CD1c-positive myeloid dendritic cell (primary cell): ENCODE measurements around the gene GSTA4.
"Not testable (repeated sequence)": the region's sequence is repeated elsewhere in the genome, so short reads cannot be mapped to it uniquely, and the experiment has no call there.

Source experiments
- DNase-seq: peaks from one replicate; pipeline ENCODE4 v3.0.0-alpha.2; 2016; ENCODE audit errors: extremely low spot score

The GSTA4 gene

DNA sequence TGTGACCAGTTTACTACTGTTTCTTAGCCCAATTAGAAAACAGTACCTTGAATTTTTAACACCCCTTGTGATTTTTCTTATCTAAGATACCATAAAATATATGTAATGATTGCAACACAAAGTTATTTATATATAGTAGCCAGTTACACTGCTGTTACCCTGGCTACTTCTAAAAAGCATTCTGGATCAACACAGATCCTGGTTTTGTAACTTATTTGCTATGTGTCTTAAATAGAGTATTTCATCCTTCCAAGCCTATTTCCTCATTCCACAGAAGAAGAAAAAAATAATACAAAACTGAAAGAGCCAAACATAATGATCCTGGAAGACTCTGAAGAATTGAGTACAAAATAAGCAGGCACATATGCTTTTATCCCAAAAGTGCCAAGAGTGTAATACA, 19.0 kb upstream of the GSTA4 start:
- no peak for DNase-seq

DNA sequence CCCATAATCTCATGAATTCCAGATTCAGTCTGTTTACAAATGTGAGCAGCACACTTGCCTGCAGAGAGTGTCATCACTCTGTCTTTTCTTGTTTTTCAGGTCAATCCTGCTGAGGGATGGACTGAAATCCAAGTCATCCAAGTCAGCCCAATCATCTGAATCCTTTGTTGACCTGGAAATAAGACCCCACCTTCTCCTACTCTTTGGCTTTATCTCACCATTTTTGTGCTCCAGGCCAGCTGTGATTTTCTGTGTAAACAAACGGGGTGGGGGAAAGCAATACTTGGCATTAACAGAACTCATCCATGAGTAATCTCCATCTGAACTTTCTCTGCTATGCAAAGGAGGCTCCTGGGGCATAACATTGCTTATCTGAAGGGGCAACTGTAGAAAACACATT, 16.9 kb upstream of the GSTA4 start:
- no peak for DNase-seq

DNA sequence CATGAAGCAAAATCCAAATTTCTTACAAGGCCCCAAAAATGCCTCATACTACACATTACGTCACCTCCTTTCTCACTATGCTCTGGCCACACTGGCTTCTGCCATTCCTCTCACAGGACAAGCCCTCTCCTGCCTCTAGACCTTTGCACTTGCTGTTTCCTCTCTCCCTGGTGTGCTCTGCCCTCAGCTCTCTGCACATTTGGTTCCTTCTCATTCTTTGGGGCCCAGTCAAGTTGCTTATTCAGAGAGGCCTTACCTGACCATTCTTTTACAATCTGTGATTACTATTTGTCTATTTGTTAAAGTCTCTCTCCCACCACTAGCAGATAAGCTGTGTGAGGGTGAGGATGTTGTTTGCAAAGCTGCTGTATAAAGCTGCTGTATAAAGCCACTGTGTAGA, 15.4 kb upstream of the GSTA4 start:
- no peak for DNase-seq

DNA sequence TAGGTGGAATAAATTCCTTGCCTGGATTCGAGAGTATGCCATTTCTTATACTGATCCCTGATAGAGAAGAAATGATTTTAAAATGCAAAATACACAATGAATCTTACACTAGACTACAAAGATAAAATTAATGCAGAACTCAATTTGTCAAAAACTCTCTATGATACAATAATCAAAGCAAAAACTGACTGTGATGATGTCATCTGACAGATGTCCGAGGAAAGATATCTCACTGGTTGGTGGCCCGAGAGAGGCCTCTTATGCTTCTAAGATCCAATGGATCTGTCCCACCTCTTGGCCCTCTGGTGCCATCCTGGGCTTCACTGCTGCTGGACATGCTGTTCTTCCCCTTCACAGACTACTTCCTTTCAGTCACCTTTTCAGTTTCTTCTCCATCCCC, 14.4 kb upstream of the GSTA4 start:
- no peak for DNase-seq

DNA sequence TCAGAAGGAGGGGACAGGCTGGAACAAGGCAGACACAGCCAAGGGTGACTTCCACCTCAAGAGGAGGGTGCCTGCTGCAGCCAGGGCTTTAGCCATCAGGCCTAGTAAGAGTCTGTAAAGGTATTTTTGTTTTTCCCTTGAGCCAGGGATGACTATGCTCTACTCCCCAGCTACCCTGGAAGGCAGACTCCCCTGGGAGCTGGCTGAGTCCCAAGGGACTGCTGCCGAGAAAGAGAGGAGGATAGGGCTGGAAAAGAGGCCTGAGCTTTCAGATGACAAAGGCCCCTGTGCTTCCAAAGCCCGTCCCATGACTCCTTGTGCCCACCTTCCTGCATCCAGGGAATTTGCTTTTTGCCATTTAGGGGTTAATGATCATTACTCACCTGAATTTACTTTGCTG, 14.0 kb upstream of the GSTA4 start:
- no peak for DNase-seq

DNA sequence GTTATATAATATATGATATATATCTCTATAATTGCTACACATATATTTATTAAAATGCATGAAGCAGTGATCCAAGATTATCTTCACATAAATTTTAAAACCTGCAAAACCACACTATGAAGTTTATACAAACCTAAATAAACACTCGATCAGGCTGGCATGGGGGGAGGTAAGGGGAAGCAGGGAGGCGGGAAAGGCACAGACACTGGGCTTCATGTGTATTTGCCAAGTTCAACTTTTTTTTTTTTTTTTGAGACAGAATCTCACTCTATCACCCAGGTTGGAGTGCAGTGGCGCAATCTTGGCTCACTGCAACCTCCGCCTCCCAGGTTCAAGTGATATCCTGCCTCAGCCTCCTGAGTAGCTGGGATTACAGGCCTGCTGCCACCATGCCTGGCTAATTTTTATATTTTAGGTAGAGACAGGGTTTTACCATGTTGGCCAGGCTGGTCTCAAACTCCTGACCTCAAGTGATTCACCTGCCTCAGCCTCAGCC, 13.2 kb upstream of the GSTA4 start:
- not testable (repeated sequence) for DNase-seq

DNA sequence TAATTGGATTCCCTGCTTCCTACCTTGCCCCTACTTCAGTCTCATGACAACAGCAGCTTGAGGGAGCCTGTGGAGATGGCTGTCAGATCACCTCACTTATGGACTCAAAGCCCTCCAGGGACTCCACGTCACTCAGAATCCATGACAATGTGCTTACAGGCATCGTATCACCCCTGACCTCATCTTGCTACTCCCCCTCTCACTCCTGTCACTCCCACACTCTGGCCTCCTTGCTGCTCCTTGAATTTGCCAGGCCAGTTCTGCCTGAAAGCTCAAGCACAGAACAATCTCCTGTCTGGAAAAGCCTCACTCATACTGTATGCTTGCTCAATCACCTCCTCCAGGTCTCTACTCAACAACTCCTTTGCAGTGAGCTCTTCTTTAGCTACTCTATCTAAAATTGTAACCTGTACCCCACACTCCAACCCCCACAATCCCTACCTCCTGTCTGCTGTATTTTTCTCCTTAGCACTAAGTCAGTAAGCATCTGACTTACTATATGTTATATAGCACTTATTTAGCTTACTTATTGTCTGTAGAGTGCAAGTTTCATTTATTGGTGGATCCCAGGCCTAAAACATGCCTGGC, 10.7 kb upstream of the GSTA4 start:
- DNase-seq, result no peak

DNA sequence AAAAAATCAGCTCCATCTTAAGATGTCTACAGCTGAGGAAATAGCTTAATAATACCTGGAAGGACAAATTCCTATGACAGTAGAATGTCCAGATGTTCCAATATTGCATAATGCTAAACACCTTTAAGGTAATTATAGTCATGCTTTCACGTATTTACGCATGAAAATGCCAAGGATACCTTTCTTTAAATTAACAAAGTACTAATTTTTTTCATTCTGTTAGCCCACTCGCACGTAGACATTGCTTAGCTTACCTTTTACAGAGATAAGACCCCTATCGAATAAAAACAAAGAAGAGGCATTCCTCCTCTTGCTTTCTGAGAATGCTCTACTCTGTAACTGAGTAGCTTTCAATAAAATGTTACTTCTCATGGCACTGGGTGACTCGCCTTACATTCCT, 4.4 kb upstream of the GSTA4 start:
- DNase-seq, result no peak

DNA sequence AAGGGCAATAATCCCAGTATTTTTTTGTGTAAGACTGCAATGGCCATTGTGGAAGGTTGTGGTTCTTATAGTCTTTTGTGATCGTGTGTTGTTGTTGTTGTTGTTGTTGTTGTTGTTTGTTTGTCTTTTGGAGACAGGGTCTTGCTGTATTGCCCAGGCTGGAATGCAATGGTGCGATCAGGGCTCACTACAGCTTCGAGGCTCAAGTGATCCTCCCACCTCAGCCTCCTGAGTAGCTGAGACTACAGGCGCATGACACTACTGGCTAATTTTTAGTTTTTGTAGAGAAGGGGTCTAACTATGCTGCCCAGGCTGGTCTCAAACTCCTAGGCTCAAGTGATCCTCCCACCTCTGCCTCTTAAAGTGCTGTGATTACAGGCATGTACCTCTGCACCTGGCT, 3.5 kb upstream of the GSTA4 start:
- DNase-seq, result no peak

DNA sequence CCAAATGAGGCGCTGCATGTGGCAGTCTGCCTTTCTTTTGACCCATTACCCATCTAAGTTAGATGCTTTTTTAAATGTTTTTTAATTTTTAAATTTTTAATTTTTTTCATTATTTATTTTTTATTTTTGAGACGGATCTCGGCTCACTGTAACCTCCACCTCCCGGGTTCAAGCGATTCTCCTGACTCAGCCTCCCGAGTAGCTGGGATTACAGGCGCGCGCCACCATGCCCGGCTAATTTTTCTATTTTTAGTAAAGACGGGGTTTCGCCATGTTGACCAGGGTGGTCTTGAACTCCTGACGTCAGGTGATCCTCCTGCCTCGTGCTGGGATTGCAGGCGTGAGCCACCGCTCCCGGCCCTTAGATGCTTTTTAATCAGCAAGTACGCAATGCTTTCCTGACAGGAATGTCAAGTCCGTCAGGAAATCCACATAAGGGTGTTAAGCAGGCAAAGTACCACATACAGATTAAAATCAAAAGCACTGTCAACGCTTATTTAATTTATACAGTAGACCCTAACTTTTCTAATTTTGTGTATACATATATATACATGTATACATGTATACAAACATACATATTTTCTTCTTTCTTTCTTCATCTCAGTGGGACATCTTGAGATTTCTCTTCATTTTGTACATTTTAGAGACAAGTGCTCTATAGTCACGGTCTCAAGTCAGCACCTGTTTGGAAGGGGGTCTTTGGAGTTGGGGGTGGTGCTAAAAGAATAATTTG, 995 bp upstream of the GSTA4 start:
- peak; percentile 47 for DNase-seq

DNA sequence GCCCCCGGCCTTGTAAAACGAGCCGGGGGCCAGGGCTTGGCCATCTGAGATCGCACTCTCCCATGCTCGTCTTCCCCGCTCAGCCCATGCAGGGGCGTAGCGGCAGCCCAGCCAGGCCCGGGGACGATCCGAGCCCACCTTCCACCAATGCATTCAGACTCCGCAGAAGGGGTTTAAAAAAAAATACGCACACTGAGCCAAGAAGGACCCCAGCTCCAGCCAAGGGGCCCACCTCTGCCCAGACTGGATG, 320 bp downstream of the GSTA4 start:
- DNase-seq, result no peak

DNA sequence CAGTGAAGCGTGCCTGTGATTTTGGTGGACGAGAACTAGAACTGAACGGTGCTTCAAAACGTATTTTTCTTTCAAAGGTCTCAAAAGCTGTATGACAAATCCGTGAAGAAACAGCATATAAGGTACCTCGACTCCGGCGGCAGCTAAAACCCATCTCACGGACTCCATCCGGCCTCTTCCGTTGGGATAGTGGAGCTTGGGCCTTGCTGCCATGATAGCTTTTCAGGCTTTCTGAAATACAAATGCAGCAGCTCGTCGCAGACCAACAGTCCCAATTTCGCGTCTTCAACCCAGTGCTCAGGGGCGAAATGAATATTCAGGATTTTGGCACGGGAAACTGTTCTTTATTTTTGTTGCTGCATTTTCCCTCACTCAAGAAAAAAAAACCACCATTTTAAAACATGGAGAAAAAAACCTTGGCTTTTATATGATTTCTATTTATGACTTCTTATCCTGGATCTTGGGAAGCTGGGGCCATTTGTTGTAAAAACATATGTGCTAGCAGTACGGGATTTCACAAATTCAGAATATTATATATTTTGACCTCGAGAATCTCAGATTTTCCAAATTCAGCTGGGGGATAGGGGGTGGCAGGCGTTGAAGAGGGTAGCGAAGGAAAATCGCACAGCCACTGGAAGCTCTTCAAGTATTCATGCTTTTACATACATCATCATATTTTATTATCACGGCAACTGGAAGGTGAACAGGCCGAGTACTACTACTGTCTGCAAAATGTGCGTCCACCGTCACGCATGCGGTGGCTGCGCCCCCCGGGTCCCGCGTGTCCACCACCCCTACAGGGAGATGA, 849 bp downstream of the GSTA4 start:
- no peak for DNase-seq

DNA sequence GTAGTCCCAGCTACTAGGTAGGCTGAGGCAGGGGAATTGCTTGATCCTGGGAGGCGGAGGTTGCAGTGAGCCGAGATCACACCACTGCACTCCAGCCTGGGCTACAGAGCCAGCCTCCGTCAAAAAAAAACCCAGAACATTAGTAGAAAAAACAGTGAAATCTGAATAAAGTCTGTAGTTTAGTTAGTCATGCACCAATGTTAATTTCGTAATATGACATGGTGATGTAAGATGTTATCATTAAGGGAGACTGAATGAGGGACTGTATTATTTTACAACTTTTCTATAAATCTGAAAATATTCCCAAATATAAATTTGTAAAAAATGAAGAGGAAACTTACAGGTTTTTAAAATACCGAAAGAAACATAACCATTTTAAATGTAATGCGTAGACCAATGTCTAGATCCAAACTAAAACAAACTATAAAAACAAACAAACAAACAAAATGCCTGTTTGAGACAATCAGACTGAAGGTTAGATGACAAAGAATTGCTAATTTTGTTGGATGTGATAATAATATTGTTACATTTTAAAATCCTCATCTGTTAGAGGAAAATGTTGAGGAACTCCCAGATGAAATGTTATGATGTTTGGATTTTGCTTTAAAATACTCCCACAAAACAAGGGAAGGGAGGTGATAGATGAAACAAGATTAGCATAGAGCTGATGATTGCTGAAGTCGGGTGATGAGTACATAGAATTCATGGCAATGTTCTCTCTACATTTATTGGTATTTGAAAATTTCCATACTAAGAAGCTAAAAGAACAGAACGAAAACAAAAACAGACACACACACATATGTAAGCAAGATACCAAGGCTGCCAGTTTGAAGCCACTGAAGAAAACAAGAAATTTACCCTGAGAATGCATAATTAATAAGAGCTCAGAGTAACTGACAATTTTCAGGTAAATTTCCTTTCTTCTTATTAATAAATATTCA, 1.8 kb downstream of the GSTA4 start:
- DNase-seq, result no peak

DNA sequence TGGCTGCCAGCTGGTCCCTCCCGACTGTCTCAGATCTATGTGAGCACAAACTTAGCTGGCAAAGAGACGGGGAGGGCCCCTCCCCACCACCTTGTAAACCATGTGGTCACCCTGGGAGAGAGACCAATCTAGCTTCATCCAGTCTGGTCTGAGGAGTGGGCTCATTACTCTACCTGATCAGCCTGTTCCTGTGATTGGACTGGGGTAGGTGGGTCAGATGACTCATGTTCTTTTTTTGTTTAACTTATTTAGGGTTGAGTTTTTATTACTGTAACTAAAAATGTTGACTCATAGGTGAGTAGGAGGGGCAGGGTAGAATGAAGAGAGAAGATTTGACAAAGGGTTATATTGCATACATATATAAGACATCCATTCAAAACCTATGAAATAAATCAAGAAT, 4.7 kb downstream of the GSTA4 start:
- DNase-seq, result no peak

DNA sequence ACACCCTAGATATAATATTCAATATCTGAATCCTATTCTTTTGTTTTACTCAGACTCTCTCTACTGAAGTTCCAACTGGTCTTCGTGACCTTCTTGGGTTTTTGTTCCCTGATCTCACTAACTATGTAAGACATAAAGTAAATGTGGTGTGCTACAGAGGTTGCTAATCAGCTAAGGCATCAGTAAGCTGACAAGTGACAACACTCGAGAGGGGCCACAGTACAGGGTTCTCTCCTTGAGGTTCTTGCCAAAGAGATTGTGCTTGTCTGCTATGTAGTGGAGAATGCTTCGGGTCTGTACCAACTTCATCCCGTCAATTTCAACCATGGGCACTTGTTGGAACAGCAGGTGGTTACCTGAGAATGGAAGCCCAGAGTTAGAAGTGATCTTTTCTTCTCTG, 9.9 kb downstream of the GSTA4 start:
- DNase-seq, result no peak

DNA sequence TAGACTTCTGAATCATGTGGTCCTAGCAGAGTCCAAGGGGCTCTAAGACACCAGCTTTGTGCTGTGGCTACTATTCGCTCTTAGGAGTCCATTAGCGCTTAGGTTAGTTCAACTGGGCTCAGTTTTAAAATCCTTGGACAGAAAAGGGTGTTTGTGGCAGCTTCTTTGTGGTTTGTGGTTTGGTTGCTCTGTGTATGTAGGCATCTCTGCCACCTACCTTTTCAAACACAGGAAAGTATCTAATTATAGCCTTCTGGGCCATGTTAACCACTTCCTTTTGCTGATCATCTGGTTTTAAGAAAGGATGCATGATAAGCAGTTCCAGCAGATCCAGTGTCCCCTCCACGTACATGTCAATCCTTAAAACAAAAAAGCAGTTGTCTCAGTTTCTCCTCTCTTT, 10.8 kb downstream of the GSTA4 start:
- DNase-seq, result peak; percentile 25

DNA sequence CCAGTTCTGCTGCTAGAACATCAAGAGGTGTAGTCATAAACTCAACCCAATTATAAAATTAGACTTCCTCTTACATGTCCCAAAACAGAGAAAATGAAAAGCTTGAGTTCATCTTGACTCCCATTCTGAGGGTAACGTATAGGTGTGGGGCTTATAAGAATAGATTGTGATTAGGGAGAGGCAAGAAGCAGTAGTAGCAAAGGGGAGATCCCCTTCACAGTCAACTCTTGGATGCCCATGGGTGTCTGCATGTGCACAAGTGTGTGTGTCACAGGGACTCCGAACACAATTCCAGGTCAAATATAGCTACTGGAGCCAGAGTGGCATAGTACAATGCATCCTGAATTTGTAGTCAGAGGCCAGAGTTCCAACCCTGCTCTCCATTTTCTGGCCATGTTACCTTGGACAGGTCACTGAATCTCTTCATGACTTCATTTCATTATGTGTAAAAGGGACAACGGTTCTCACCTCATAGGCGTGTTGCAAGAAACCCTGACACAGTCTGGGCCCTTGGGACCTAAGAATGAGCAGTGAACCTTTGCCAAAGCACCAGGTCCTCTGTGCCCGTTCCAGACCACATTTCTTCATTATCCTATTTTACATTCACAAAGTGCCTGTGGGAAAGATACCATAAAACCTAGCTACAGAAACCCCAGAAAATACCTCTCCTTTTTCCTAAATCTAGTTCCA, 11.8 kb downstream of the GSTA4 start:
- no peak for DNase-seq

DNA sequence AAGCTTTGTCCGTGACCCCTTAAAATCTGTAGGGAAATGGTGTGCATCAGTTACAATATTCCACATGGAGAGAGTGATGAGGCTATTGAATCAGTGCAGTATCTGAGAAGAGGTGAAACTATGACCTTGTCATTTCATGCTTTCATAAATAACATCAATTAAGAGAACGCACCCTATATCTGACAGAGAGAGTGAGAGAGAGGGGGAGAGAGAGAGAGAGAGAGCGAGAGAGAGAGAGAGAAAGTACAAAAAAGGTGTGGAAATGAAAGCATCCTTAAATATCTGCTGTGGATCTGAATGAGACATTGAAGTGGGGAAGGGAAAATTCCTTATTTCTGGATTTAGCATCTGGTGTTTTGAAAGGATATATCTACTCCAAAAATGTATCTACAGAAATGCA, 12.4 kb downstream of the GSTA4 start:
- no peak for DNase-seq

DNA sequence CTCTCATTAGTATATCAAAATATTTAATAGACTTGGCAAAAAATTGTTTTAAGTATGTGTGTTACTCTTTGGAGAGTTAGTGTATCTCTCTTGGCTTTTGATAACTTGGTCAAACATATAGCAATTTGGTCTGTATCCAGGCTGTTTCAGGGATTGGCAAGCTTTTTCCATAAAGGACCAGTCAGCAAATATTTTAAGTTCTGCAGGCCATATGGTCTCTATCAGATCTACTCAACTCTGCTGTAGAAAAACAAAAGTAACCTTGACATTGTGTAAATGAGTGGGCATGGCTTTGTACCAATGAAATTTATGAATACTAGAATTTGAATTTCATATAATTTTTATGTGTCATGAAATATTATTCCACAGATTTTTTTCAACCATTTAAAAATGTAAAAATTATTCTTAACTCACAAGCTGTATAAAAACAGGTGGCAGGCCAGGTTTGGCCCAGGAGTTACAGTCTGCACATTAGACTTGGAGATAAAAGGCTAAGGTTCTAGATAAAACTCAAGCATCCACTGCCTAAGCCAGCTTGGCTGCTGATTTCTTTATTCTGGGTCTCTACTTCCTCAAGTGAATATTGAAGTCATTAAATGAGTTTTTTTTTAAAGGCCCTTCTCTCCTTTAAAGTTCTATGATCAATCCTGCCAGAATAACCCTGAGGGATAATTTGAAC, 13.7 kb downstream of the GSTA4 start:
- no peak for DNase-seq

DNA sequence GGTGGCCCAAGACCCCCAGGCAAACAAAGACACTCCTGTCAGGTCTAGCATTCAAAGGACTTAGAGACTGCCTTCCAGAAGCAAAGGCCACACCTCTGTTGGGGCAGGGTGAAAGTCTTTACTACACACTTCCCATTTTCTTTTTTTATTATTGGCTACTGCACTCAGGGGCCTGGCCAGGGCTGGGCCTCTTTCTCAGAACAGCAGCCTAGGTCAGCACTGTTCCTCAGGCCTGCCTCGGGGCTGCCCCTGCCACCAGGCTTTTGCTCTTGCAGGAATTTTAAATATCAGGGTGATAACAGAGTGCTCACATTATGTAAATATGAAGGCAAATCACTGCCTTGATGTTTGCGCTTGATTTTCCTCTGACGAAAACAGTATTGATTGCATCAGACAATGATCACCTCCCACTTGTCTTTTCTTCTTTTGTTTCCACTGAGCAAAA, 18.5 kb downstream of the GSTA4 start:
- peak; percentile 29 for DNase-seq

DNA sequence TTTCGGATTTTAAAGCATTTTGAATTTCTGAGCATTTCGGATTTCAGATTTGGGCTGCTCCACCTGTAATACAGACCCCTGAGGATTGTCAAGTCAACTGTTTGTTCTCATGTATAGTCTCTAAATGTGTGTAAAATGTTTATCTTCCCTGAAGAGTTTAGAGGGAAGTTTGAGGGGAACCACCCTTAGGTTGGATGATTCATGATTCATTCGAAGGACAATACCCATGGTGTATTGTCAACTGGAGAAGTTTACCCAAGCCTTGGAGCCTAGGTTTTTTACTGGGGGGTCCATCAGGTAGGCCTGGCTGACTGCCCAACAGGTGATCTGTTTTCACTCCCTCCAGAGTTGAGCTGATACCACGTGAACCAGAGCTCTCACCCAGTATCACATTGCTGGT, 18.9 kb downstream of the GSTA4 start:
- DNase-seq, result no peak
